Kidney capillary endothelial cell (primary cell): Measurements from ENCODE around the gene FBLN1.
"Not testable (repeated sequence)": the region's sequence is repeated elsewhere in the genome, so short reads cannot be mapped to it uniquely, and the experiment has no call there.

Experiments used
- DNase-seq: peaks from one replicate; pipeline ENCODE4 v3.0.0-alpha.2; 2018; ENCODE audit warnings: low spot score

The FBLN1 gene

DNA sequence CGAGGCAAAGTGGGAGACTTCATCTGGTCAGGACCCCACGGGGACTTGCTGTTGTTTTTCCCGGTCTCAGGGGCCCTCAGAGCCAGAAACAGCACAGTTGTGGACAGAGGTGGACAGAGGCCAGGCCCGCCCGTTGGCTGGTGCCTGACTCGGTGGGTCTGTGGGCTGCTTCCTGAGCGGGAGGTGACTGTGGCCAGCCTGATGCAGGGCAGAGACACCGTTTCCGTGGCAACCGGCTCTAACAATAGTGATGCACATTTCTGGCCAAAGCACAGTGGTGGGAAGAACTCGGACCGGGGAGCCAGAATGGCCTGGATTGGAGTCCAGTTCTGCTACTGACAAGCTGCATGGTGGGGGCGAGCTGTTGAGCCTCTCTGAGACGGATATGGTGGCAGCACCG, 110.3 kb downstream of the FBLN1 start:
- DNase-seq = no peak

DNA sequence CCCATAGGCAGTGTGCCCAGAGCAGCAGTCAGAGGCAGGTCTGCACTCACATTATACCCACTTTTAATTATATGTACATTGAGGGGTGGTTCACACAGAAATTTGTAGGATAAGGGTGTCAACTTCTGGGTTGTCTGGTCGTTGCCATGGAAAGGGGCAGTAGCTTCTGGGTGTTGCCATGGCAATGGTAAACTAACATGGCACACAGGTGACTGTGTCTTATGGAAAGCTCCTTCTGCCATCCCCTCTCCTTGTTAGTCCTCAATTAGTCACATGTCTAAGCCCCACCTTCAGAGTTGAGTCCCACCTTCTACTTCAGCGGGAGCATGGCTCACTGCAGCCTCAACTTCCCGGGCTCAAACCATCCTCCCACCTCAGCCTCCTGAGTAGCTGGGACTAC, 112.7 kb downstream of the FBLN1 start:
- DNase-seq = no peak

DNA sequence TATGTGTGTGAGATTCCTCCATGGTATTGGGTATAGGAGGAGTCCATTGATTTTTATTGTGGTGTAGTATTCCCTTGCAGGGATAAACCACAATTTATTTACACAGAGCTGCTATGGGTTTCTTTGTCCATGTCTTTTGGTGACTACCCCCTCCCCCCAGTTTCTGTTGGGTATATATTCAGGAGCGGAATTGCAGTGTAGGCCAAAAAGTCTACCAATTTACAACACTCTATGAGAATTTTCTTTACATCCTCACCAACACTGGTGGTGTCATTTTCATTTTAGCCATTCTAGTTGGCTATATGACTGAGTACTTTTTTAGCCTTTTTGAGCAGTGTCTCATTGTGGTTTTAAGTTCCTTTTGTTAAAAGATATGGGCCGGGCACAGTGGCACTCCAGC, 113.7 kb downstream of the FBLN1 start:
- no peak for DNase-seq

- no peak for DNase-seq
Measured at GRCh38 chr22:45617948-45618347, 115.3 kb downstream of the FBLN1 start.

GRCh38 chr22:45620706-45621105, 118.0 kb downstream of the FBLN1 start:
- DNase-seq = no peak

- DNase-seq = no peak
Measured at GRCh38 chr22:45621836-45622600, 119.3 kb downstream of the FBLN1 start.

GRCh38 chr22:45623464-45624145, 120.9 kb downstream of the FBLN1 start:
- DNase-seq = not testable (repeated sequence)

DNA sequence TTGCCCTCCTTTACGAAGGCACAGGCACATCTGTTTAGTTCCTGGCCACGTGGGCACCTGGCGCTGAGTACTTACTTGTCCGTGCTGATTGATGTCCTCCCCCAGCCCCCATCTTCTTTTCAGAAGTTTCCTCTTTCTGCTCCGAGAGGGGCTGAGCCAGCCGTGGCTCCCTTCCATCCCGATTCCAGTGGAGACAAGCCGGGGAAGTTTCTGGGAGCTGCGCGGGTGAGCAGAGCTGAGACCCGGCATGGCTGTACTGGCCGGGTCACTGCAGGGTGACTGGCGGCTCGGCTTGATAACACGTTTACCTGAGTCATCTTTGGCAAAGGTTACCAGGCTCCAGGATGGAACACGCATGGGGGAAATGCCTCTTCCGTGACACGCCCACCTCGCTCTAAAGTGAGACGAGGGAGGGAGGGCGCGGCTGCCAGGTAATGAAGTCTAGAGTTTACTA, 123.5 kb downstream of the FBLN1 start:
- no peak for DNase-seq

- DNase-seq = no peak
Measured at GRCh38 chr22:45627489-45628233, 125.0 kb downstream of the FBLN1 start.

DNA sequence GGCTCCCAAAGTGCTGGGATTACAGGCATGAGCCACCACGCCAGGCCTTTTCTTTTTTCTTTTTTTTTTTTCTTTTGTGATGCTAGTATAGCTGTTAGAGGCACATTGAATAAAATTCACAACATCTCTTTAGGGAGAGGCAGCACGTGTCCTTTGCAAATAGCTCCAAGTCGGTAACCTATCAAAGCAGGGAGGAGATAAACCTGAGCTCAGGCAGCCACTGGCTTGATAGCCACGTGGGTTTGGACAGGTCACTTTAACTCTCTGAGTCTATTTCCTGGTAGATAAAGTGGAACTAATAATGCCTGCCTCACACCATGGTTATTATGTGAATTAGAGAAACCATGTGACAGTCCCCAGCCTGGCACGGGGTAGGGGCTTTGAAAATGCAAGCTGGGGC, 125.8 kb downstream of the FBLN1 start:
- DNase-seq = no peak

DNA sequence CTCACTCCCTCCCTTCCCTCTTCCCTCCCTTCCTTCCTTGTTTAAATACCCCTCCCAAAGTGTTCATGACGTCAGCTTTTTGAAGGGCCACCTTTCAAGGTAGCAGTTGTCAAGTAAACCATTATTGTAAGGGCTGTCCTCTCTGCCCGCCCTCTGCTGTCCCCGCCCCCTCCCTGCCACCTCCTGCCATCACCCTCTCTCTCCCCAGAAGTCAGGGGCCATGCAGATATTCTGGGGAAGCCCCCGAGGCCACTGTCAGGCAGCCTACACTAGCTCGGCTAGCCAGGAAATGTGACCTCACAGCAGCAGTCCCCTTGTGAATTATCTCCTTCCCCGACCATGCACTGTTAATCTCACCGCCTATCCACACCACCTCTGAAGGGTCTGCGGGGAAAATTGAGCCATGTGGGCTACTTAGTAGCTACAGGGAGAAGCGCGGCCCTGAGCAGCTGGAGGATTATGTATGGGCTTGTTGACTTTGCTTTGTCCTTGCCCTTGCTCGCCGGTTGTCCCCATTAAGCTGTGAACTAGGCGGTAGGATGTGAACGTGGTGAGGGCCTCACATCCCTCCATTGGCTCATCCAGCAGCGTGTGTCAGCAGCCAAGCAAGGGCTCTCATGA, 126.9 kb downstream of the FBLN1 start:
- no peak for DNase-seq

GRCh38 chr22:45630436-45630835, 127.8 kb downstream of the FBLN1 start:
- no peak for DNase-seq

- no peak for DNase-seq
Measured at GRCh38 chr22:45631140-45631840, 128.6 kb downstream of the FBLN1 start.

GRCh38 chr22:45631841-45632238, 129.2 kb downstream of the FBLN1 start:
- no peak for DNase-seq

- DNase-seq = no peak
Measured at GRCh38 chr22:45632791-45633515, 130.3 kb downstream of the FBLN1 start.

- DNase-seq = no peak
Measured at GRCh38 chr22:45636683-45637082, 134.0 kb downstream of the FBLN1 start.

DNA sequence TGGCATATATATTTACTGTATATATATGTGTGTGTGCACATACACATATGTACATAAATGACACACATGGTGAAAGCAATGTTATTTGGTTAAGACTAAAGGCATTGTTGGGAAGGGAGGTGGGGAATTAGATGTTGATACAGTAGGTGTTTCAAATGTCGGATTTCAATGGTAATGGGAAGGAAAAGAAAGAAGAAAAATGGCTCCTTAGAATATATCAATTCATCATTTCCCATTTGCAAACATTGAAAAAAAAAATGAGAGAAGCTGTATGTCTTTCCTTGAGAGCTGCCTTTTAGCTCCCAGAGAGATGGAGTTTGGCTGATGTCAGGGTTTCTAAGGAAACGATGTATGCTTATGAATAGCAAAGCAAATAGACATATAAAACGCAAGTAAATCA, 135.5 kb downstream of the FBLN1 start:
- no peak for DNase-seq

GRCh38 chr22:45638834-45639746, 136.4 kb downstream of the FBLN1 start:
- DNase-seq = peak; percentile 55

- no peak for DNase-seq
Measured at GRCh38 chr22:45639747-45640102, 137.0 kb downstream of the FBLN1 start.

DNA sequence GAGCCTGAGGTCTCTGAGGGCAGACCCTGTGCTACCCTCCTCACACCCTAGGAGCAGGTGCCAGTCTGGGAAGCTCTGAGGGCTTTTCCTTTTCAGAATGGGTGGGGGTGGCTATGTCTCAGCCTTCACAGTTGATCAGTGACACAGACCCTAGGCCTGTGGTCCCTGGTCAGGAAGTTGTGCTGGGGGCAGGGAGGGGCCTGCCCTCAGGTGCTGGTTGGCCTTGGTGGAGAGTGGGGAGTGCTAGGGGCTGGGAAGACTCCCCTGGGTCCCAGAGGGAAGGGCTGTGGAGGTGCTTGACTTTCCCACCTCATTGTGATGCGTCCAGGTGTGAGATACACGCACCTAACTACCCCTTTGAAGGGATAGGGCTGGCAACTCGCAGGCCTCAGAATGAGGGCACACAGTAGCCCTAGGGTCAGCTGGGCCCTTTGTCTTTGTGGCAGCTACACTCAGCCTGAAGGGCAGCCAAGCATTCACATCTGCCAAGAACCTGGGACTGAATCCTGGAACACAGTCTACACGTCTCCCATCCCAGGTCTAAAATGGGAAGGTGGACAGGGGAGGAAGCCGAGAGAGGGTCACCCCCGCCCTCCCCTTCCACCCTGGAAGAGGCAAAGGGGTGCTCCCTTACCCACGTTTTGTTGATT, 137.7 kb downstream of the FBLN1 start:
- no peak for DNase-seq
